Stomach (tissue), 4 donors: ENCODE measurements around the gene ARFIP1.

Experiments used
- EP300 ChIP-seq: sonication (generic); formaldehyde crosslinking; IDR thresholded peaks from one replicate; pipeline ENCODE4 v1.6.1; 2017; ENCODE audit warnings: antibody characterized with exemption
- POLR2A ChIP-seq, 4 donors: fragments of 450-650 bp; IDR thresholded peaks; one replicate each; pipeline ENCODE4 v1.6.1; 2016; ENCODE audit warnings: antibody characterized with exemption in 4 of 4, control low read depth in 2 of 4, mild to moderate bottlenecking in 1 of 4, moderate library complexity in 1 of 4
- POLR2AphosphoS5 ChIP-seq, 3 donors: sonication (generic); formaldehyde crosslinking; IDR thresholded peaks; one replicate each; pipeline ENCODE4 v1.6.1; 2016; ENCODE audit warnings: antibody characterized with exemption in 3 of 3
- TF ChIP-seq, protein P1 (sequence below), 7 experiments: fragments of 450-650 bp in 4 of 7; fragments of 200-600 bp in 3 of 7; sonication (generic) in 3 of 7; IDR thresholded peaks; one replicate each; pipeline ENCODE4 v1.5.1; 2016 to 2019; ENCODE audit warnings: antibody characterized with exemption in 7 of 7, control low read depth in 2 of 7, mild to moderate bottlenecking in 1 of 7

DNA sequence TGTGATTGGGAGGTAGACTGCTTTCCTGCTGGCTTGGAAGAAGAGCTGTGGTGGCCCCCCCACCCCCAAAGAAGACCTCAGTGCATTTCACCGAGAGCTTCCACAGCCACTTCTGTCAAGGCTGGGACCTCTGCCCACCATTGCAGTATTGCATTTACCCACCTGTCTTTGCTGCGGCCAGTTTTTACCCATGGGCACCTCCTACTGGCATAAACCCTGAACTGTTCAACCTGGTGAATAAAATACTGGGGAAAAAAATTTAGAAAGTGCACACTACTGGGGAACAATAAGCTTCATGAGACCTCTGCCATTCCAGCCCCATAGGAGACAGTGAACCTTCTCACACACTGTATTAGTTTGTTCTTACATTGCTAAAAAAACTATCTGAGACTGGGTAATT lies 40.3 kb downstream of the ARFIP1 start:
- TF ChIP-seq, protein P1, sequence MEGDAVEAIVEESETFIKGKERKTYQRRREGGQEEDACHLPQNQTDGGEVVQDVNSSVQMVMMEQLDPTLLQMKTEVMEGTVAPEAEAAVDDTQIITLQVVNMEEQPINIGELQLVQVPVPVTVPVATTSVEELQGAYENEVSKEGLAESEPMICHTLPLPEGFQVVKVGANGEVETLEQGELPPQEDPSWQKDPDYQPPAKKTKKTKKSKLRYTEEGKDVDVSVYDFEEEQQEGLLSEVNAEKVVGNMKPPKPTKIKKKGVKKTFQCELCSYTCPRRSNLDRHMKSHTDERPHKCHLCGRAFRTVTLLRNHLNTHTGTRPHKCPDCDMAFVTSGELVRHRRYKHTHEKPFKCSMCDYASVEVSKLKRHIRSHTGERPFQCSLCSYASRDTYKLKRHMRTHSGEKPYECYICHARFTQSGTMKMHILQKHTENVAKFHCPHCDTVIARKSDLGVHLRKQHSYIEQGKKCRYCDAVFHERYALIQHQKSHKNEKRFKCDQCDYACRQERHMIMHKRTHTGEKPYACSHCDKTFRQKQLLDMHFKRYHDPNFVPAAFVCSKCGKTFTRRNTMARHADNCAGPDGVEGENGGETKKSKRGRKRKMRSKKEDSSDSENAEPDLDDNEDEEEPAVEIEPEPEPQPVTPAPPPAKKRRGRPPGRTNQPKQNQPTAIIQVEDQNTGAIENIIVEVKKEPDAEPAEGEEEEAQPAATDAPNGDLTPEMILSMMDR (IDR thresholded peaks at IDR 0.05), result no peak
- no peak for TF ChIP-seq POLR2A (IDR thresholded peaks at IDR 0.05)
- TF ChIP-seq POLR2AphosphoS5 (IDR thresholded peaks at IDR 0.05), result no peak
- TF ChIP-seq EP300, result no peak
